ENCODE data around the gene ANXA2. TPM values are rescaled to one million over a fixed set of nuclear protein-coding genes. Genes with fewer than 3 reads are reported as not detected.
"Not testable (repeated sequence)": the region's sequence is repeated elsewhere in the genome, so short reads cannot be mapped to it uniquely, and the experiment has no call there.

The ANXA2 gene
- total RNA-seq, 1 donor from 2014 or later: 631 TPM

DNA sequence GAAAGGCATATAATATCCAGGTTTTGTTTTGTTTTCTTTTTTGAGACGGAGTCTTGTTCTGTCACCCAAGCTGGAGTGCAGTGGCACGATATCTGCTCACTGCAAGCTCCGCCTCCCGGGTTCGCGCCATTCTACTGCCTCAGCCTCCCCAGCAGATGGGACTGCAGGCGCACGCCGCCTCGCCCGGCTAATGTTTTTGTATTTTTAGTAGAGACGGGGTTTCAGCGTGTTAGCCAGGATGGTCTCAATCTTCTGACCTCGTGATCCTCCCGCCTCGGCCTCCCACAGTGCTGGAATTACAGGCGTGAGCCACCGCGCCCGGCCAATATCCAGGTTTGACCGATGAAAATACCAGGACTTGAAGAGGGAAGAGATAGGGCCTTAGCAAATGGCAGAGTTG, 15.0 kb upstream of the ANXA2 start:
- not testable (repeated sequence) for H3K9ac ChIP-seq (ENCODE audit: low read depth in 1 of 3, low read length in 3 of 3); H3K36me3 ChIP-seq (ENCODE audit: control insufficient read depth in 3 of 3, insufficient read depth in 3 of 3, low read length in 3 of 3); H3K4me3 ChIP-seq (ENCODE audit: low read length in 3 of 3); H3K27ac ChIP-seq (ENCODE audit: low read depth, low read length); H3K9me3 ChIP-seq (ENCODE audit: control insufficient read depth in 3 of 3, low read length in 3 of 3); H3K27me3 ChIP-seq (ENCODE audit: control insufficient read depth in 3 of 3, insufficient read depth in 3 of 3, low read length in 3 of 3)
- H3K4me1 ChIP-seq (ENCODE audit: control insufficient read depth in 3 of 3, insufficient read depth in 3 of 3, low read length in 3 of 3): peaks cover 0 to 13% (median 4%) of the 10 kb centered on the region in 3 donors

DNA sequence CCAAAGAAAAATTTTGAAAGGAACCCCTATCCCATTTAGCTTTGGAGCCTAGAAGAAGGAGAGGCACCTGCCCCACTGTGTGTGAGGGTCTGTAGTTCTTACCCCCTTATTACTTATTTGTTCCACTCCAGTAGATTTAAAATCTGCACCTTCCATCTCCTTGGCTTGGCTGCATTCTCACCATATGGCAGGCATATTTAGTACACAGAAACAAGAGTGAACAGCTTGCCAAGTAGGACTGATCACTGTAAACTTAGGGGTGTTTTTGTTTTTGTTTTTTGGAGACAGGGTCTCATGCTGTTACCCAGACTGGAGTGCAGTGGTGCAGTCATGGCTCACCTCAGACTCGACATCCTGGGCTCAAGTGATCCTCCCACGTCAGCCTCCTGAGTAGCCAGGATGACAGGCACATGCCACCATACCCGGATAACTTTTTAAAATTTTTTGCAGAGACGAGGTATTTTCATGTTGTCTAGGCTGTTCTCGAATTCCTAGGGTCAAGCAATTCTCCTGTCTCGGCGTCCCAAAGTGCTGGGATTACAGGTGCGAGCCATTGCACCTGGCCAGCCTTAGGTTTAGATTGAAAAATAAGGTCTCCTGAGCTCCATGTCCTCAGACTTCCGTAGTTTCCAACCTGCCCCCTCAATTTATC, 14.1 kb upstream of the ANXA2 start:
- Histone ChIP-seq H3K4me1 (ENCODE audit: control insufficient read depth in 3 of 3, insufficient read depth in 3 of 3, low read length in 3 of 3) (peaks cover 0 to 17% (median 6%) of the 10 kb centered on the region in 3 donors), H3K27ac (ENCODE audit: low read depth, low read length) (no peak overlapping the region), H3K9me3 (ENCODE audit: control insufficient read depth in 3 of 3, low read length in 3 of 3) (no peaks in the 10 kb centered on the region), H3K9ac (ENCODE audit: low read depth in 1 of 3, low read length in 3 of 3) (no peak overlapping the region), H3K27me3 (ENCODE audit: control insufficient read depth in 3 of 3, insufficient read depth in 3 of 3, low read length in 3 of 3) (no peaks in the 10 kb centered on the region), H3K4me3 (ENCODE audit: low read length in 3 of 3) (no peak overlapping the region), H3K36me3 (ENCODE audit: control insufficient read depth in 3 of 3, insufficient read depth in 3 of 3, low read length in 3 of 3) (no peaks in the 10 kb centered on the region)

DNA sequence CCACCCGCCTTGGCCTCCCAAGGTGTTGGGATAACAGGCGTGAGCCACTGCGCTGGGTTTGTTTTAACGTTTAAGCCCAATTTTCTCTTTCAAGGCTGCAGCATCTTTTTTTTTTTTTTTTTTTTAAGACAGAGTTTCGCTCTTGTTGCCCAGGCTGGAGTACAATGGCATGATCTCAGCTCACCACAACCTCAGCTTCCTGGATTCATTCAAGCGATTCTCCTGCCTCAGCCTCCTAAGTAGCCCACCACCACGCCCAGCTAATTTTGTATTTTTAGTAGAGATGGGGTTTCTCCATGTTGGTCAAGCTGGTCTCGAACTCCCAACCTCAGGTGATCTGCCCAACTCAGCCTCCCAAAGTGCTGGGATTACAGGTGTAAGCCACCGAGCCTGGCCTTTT, 12.6 kb upstream of the ANXA2 start:
- H3K27me3 ChIP-seq (ENCODE audit: control insufficient read depth in 3 of 3, insufficient read depth in 3 of 3, low read length in 3 of 3); H3K9me3 ChIP-seq (ENCODE audit: control insufficient read depth in 3 of 3, low read length in 3 of 3); H3K36me3 ChIP-seq (ENCODE audit: control insufficient read depth in 3 of 3, insufficient read depth in 3 of 3, low read length in 3 of 3); H3K9ac ChIP-seq (ENCODE audit: low read depth in 1 of 3, low read length in 3 of 3); H3K4me3 ChIP-seq (ENCODE audit: low read length in 3 of 3); H3K27ac ChIP-seq (ENCODE audit: low read depth, low read length): not testable (repeated sequence)
- peaks cover 6 to 22% (median 9%) of the 10 kb centered on the region in 3 donors for H3K4me1 ChIP-seq (ENCODE audit: control insufficient read depth in 3 of 3, insufficient read depth in 3 of 3, low read length in 3 of 3)

DNA sequence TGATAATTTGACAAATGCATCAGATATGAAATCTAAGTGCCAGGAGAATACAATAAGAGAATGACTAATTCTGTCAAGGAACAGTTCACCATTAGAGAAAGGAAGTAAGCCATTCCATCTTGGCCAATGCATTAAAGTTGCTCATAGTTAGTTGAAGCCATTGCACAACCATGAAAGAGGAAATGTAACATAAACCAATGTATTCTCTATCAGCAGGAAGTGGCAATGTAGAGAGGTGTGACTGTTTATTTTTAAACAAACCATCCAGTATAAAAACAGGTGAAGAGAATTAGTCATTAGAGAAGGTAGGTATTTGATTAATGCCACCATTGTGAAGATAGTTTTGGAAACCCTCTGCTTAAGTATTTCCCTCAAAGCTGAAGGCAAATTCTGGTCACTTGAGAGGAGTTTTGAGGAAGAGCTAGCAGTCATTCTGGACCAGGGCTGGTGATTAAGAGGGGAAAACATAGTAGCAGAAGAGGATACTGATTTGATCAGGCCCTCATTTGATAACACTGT, 10.7 kb upstream of the ANXA2 start:
- H3K9ac ChIP-seq (ENCODE audit: low read depth in 1 of 3, low read length in 3 of 3): no peak overlapping the region
- peaks cover 6 to 19% (median 9%) of the 10 kb centered on the region in 3 donors for H3K4me1 ChIP-seq (ENCODE audit: control insufficient read depth in 3 of 3, insufficient read depth in 3 of 3, low read length in 3 of 3)
- H3K27me3 ChIP-seq (ENCODE audit: control insufficient read depth in 3 of 3, insufficient read depth in 3 of 3, low read length in 3 of 3): no peaks in the 10 kb centered on the region
- H3K9me3 ChIP-seq (ENCODE audit: control insufficient read depth in 3 of 3, low read length in 3 of 3): no peaks in the 10 kb centered on the region
- H3K36me3 ChIP-seq (ENCODE audit: control insufficient read depth in 3 of 3, insufficient read depth in 3 of 3, low read length in 3 of 3): no peaks in the 10 kb centered on the region
- no peak overlapping the region for H3K4me3 ChIP-seq (ENCODE audit: low read length in 3 of 3)
- peak overlapping the region; percentile 32 for H3K27ac ChIP-seq (ENCODE audit: low read depth, low read length)

DNA sequence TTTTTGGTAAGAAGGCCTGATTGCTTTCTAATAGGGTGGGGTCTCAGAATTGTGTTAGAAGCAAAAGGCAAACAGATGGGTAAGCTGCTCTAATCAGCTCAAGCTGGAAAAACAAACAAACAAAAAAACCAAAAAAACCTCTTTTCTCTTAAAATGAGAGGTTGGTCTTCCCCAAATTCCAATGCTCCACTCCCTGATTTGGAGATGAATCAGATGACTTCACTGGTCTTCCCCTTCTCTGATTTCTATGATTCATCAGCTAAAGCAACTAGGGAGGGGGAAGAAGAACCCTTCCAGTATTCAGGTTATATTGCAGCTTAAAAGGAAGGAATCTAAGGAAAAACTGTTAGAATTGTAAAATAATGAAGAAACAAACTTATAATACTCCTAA, 9.6 kb upstream of the ANXA2 start:
- no peaks in the 10 kb centered on the region for H3K27me3 ChIP-seq (ENCODE audit: control insufficient read depth in 3 of 3, insufficient read depth in 3 of 3, low read length in 3 of 3)
- H3K36me3 ChIP-seq (ENCODE audit: control insufficient read depth in 3 of 3, insufficient read depth in 3 of 3, low read length in 3 of 3): no peaks in the 10 kb centered on the region
- H3K27ac ChIP-seq (ENCODE audit: low read depth, low read length): peak overlapping the region; percentile 17
- no peak overlapping the region for H3K4me3 ChIP-seq (ENCODE audit: low read length in 3 of 3)
- no peaks in the 10 kb centered on the region for H3K9me3 ChIP-seq (ENCODE audit: control insufficient read depth in 3 of 3, low read length in 3 of 3)
- no peak overlapping the region for H3K9ac ChIP-seq (ENCODE audit: low read depth in 1 of 3, low read length in 3 of 3)
- peaks cover 6 to 16% (median 6%) of the 10 kb centered on the region in 3 donors for H3K4me1 ChIP-seq (ENCODE audit: control insufficient read depth in 3 of 3, insufficient read depth in 3 of 3, low read length in 3 of 3)

DNA sequence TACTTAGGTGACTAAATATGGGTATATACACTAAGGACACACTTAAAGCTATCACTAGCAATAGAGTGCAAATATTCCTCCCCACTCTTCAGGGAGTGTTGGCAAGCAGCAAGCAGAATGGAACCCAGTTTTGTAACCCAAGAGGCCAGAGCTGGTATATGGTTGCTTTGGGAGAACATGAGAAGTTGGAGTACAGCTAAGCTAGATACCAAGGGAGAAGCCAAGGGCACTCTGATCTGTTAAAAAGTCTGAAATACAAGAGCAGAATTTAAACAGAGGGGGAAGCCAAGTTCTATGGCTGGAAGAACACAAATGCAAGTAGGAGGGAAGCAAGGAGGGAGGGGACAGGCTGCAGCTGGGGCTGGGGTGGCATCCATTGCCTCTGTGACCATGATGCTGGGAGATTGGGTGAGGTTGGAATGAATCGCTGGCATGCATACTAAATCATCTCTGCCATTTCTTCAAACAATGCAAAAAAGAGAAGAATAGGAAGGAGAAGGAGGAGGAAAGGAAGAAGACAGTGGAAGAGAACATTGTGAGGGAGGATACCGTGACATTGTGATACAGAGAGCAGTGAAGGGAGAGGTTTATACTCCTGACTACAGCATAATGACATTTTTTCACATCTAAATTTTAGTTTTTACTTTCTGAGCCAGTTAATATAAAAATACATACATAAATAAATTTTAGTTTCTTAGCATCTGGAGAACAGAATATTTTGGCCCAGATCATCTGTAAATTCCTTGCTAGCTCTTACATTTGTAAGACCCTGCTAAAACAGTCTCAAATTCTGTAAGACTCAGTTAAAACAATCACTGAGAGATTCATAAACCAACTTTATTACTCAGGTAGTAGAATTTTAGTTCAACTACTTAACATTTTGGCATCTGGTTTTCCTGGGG, 9.0 kb upstream of the ANXA2 start:
- H3K9ac ChIP-seq (ENCODE audit: low read depth in 1 of 3, low read length in 3 of 3): no peak overlapping the region
- H3K4me3 ChIP-seq (ENCODE audit: low read length in 3 of 3): no peak overlapping the region
- H3K4me1 ChIP-seq (ENCODE audit: control insufficient read depth in 3 of 3, insufficient read depth in 3 of 3, low read length in 3 of 3): peaks cover 6 to 16% (median 6%) of the 10 kb centered on the region in 3 donors
- H3K27me3 ChIP-seq (ENCODE audit: control insufficient read depth in 3 of 3, insufficient read depth in 3 of 3, low read length in 3 of 3): no peaks in the 10 kb centered on the region
- H3K36me3 ChIP-seq (ENCODE audit: control insufficient read depth in 3 of 3, insufficient read depth in 3 of 3, low read length in 3 of 3): no peaks in the 10 kb centered on the region
- no peaks in the 10 kb centered on the region for H3K9me3 ChIP-seq (ENCODE audit: control insufficient read depth in 3 of 3, low read length in 3 of 3)
- H3K27ac ChIP-seq (ENCODE audit: low read depth, low read length): peak overlapping the region; percentile 17

DNA sequence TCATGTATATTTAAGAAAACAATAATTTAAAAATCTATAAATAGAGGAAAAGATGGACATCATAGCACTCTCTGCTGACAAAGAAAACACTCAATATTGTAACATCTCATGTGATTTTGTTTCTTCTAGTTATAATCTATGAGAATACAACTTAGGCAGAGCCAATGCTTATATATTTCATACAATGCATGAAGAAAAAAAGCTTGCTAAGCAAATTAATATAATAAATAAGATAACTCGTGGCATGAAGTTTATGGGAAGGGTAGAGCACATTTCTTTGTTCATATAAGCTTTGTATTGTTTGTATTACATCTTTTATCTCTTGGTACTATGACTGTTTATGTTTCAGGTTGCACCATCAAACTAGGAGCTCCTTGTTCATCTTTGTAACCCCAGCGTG, 7.6 kb upstream of the ANXA2 start:
- no peak overlapping the region for H3K4me3 ChIP-seq (ENCODE audit: low read length in 3 of 3)
- H3K9me3 ChIP-seq (ENCODE audit: control insufficient read depth in 3 of 3, low read length in 3 of 3): no peaks in the 10 kb centered on the region
- H3K27ac ChIP-seq (ENCODE audit: low read depth, low read length): no peak overlapping the region
- H3K4me1 ChIP-seq (ENCODE audit: control insufficient read depth in 3 of 3, insufficient read depth in 3 of 3, low read length in 3 of 3): peaks cover 6 to 16% (median 6%) of the 10 kb centered on the region in 3 donors
- H3K36me3 ChIP-seq (ENCODE audit: control insufficient read depth in 3 of 3, insufficient read depth in 3 of 3, low read length in 3 of 3): no peaks in the 10 kb centered on the region
- no peak overlapping the region for H3K9ac ChIP-seq (ENCODE audit: low read depth in 1 of 3, low read length in 3 of 3)
- H3K27me3 ChIP-seq (ENCODE audit: control insufficient read depth in 3 of 3, insufficient read depth in 3 of 3, low read length in 3 of 3): no peaks in the 10 kb centered on the region

DNA sequence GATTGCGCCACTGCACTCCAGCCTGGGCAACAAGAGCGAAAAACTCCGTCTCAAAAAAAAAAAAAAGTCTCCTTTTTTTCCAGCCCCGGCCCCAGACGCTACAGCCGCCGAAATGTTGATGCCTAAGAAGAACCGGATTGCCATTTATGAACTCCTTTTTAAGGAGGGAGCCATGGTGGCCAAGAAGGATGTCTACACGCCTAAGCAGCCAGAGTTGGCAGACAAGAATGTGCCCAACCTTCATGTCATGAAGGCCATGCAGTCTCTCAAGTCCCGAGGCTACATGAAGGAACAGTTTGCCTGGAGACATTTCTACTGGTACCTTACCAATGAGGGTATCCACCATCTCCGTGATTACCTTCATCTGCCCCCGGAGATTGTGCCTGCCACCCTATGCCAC, 6.6 kb upstream of the ANXA2 start:
- not testable (repeated sequence) for H3K4me3 ChIP-seq (ENCODE audit: low read length in 3 of 3); H3K27ac ChIP-seq (ENCODE audit: low read depth, low read length); H3K9ac ChIP-seq (ENCODE audit: low read depth in 1 of 3, low read length in 3 of 3); H3K36me3 ChIP-seq (ENCODE audit: control insufficient read depth in 3 of 3, insufficient read depth in 3 of 3, low read length in 3 of 3); H3K27me3 ChIP-seq (ENCODE audit: control insufficient read depth in 3 of 3, insufficient read depth in 3 of 3, low read length in 3 of 3); H3K9me3 ChIP-seq (ENCODE audit: control insufficient read depth in 3 of 3, low read length in 3 of 3)
- H3K4me1 ChIP-seq (ENCODE audit: control insufficient read depth in 3 of 3, insufficient read depth in 3 of 3, low read length in 3 of 3): peaks cover 6 to 16% (median 9%) of the 10 kb centered on the region in 3 donors

DNA sequence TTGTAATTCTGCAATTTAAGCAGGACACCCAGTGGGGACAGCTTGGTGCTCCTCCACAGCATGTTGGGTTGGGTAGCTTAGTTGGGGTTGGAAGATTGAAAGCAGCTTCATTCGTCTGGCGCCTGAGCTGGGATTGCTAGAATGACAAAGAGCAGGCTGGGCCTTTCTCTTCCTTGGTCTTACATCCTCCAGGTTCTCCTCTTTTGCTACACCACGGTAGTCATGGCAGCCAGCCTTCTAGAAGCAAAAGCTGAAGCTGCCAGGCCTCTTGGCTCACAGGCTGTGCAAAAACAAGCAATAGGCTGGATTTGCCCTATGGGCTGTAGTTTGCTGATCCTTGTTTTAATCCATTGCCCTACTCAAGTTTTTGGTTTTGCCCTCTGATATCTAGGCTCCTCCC, 3.2 kb upstream of the ANXA2 start:
- no peaks in the 10 kb centered on the region for H3K36me3 ChIP-seq (ENCODE audit: control insufficient read depth in 3 of 3, insufficient read depth in 3 of 3, low read length in 3 of 3)
- H3K9me3 ChIP-seq (ENCODE audit: control insufficient read depth in 3 of 3, low read length in 3 of 3): no peaks in the 10 kb centered on the region
- peaks cover 15 to 22% (median 21%) of the 10 kb centered on the region in 3 donors for H3K4me1 ChIP-seq (ENCODE audit: control insufficient read depth in 3 of 3, insufficient read depth in 3 of 3, low read length in 3 of 3)
- H3K9ac ChIP-seq (ENCODE audit: low read depth in 1 of 3, low read length in 3 of 3): no peak overlapping the region
- no peak overlapping the region for H3K27ac ChIP-seq (ENCODE audit: low read depth, low read length)
- no peak overlapping the region for H3K4me3 ChIP-seq (ENCODE audit: low read length in 3 of 3)
- no peaks in the 10 kb centered on the region for H3K27me3 ChIP-seq (ENCODE audit: control insufficient read depth in 3 of 3, insufficient read depth in 3 of 3, low read length in 3 of 3)

DNA sequence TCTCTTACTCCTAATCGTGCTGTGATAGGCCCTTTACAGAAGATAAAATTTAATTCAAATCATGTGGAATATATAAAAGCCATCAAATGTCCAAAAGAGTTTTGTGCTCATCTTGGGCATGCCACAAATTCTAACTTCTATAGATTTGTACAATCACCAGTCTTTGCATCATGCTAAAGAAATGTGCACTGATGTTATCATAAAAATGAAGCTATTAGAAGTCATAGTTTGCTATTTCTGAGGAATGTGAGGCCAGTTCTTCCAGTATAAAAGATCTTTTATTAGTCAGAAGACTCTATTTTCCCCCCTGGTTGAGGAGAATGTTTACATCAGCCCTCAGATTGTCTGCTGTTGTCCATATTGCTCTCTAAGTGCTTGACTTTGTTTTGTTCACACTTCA, 2.1 kb upstream of the ANXA2 start:
- no peaks in the 10 kb centered on the region for H3K9me3 ChIP-seq (ENCODE audit: control insufficient read depth in 3 of 3, low read length in 3 of 3)
- H3K36me3 ChIP-seq (ENCODE audit: control insufficient read depth in 3 of 3, insufficient read depth in 3 of 3, low read length in 3 of 3): peaks cover 0 to 7% (median 0%) of the 10 kb centered on the region in 3 donors
- no peak overlapping the region for H3K9ac ChIP-seq (ENCODE audit: low read depth in 1 of 3, low read length in 3 of 3)
- H3K27ac ChIP-seq (ENCODE audit: low read depth, low read length): peak overlapping the region; percentile 96
- H3K4me1 ChIP-seq (ENCODE audit: control insufficient read depth in 3 of 3, insufficient read depth in 3 of 3, low read length in 3 of 3): peaks cover 24 to 32% (median 31%) of the 10 kb centered on the region in 3 donors
- no peak overlapping the region for H3K4me3 ChIP-seq (ENCODE audit: low read length in 3 of 3)
- H3K27me3 ChIP-seq (ENCODE audit: control insufficient read depth in 3 of 3, insufficient read depth in 3 of 3, low read length in 3 of 3): no peaks in the 10 kb centered on the region

All from skeletal muscle tissue (tissue), 4 donors.